Endometrial microvascular endothelial cells (primary cell): ENCODE results near the gene PI4KA. TPM values are rescaled to one million over a fixed set of nuclear protein-coding genes. Genes with fewer than 3 reads are reported as not detected.
"Not testable (repeated sequence)": the region's sequence is repeated elsewhere in the genome, so short reads cannot be mapped to it uniquely, and the experiment has no call there.

Source experiments
- in situ Hi-C: cut with HindIII; loops from 2 replicates; pipeline ENCODE4 v1.10.0; 2017; ENCODE audit warnings: low sequenced_read_pairs, low pct_unique_long_range_greater_than_20kb; ENCODE audit errors: inconsistent ontology term
- total RNA-seq: library from RNA; depleted of rRNA; stranded (reverse); fragments of >200 nt; gene quantifications from one replicate; pipeline ENCODE4 v1.2.3, GENCODE V29; 2015; ENCODE audit errors: inconsistent ontology term

The PI4KA gene
- total RNA-seq, result 52.4 TPM

GRCh38 chr22:20858615-20859416, at the start of gene PI4KA, which contains the start of gene SNAP29:
TSS of gene PI4KA (minus strand) at chr22:20858811. CDS start at chr22:20858725, 86 bp downstream.
TSS of gene SNAP29 (plus strand) at chr22:20859007. CDS start at chr22:20859111, 104 bp downstream.
- in situ Hi-C loops, result no loop called here

GRCh38 chr22:20906387-20906767, 47.8 kb upstream of the PI4KA start:
- in situ Hi-C loops, result no loop called here

DNA sequence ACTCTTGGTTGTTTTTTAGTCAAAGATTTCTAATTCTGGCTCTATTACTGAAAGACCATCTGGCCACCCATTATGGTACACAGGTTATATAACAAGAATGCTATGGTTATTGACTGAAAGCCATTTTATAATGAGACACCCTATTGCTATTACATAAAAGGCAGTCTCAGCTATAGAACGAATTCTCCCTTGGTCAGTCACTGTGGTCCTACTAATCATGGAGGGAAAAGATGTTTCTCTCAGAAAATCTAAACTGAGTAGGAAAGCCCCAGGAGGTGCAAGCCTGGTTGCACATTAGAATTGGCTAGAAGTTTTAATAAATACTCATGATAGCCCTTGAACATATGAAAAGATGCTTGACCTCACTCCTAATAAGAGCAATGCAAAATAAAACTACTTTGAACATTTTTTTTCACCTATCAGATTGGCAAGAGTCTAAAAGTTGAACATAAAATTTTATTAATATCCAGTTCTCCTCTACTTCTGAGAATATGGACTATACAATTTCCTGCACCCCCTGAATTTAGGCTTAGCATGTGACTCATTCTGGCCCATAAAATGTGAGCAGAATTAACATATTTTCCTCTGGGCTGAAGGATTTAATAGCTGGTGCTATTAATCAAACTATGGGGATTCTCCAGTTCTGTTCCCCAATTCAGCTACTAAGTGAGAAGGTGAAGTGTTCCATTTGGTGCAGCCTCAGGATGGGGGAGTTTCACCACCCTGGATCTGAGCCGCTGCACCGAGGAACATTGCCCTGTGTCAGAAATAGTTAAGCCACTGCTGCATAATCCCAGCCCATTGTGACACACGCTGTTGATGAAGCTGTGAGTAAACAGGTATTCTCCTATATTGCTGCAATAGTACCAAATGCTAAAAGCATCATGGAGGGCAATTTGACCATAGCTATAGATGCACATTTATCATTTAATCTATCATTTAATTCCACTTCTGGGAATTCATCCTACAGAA, 47.1 kb upstream of the PI4KA start:
- in situ Hi-C loops, result no loop called here

- in situ Hi-C loops, result no loop called here
Measured at GRCh38 chr22:20904980-20905355, 46.4 kb upstream of the PI4KA start.

DNA sequence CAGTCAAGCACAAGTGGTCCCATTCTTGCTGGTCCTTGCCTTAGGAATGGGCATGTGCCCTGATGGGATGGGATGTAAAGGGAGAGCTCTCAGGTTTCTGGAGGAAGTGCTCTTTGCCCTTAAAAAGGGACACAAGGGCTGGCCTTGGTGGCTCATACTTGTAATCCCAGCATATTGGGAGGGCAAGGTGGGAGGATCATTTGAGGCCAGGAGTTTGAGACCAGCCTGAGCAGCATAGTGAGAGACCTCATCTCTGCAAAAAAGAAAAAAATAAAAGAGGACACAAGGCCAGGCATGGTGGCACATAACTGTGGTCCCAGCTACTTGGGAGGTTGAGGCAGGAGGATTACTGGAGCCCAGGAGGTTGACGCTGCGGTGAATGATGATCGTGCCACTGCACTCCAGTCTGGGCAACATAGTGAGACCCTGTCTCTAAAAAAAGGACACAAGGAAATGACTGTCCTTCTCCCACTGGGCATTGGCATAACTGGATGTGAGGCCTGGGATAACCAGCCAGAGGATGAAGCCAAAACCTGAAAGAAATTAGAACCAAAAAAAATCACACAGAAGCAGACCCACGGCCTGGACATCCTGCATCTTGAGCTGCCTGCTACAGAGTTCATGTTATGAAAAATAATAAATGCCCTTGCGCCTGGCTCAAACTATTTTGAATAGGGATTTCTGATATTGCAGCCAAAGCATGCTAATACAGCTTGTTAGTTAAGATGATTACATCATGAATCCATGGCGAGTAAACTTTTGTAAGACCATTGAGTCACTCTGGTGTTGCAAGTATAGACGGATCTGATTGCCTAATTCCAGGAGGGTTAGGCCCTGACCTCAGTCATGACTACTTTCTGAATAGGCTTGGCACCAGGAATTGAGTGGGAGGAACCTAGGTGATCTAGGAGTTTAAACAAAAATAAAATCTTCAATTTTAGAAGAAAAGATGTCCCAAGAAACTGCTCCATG, 45.7 kb upstream of the PI4KA start:
- in situ Hi-C loops, result no loop called here

DNA sequence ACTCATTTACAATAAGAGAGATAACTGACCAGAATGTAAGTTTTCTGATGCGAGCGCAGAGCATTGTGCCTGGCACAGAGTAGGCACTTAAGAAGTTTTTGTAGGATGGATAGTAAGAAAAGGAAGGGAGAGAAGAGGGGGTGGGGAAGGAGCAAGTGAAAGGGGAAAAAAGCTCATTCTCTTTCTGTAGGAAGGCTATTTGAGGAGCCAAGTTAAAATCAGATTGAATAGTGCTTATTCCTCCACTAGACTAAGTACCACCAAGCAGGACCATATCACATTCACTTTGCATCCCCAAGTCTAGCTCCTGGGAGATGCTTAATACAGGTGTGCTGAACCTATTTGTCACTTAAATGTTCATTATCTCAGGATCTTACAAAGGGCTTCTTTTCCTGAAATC, 44.5 kb upstream of the PI4KA start:
- in situ Hi-C loops, result no loop called here

GRCh38 chr22:20901093-20902033, 42.8 kb upstream of the PI4KA start:
- in situ Hi-C loops, result not testable (repeated sequence)

DNA sequence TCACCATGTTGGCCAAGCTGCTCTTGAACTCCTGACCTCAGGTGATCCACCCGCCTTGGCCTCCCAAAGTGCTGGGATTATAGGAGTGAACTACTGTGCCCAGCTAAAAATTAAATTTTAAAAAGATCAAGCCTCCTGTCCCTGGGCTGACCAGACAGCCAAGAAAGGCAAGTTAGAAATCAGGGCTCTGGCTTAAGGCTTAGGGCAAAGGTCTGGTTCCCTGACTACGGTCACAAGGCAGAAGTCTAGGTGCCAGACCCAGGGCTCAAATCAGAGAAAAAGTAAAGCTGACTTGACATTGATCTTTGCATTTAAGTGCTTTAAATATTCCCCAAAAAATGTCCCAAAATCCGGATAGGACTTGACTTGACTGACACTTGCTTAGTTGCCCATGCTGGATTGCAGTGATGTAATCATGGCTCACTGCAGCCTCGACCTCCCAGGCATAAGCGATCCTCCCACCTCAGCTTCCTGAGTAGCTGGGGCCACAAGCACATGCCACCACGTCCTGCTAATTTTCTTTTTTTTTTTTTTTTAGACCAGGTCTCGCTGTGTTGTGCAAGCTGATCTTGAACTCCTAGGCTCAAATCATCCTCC, 41.3 kb upstream of the PI4KA start:
- in situ Hi-C loops, result no loop called here

- in situ Hi-C loops, result not testable (repeated sequence)
Measured at GRCh38 chr22:20897737-20898136, 39.1 kb upstream of the PI4KA start.

DNA sequence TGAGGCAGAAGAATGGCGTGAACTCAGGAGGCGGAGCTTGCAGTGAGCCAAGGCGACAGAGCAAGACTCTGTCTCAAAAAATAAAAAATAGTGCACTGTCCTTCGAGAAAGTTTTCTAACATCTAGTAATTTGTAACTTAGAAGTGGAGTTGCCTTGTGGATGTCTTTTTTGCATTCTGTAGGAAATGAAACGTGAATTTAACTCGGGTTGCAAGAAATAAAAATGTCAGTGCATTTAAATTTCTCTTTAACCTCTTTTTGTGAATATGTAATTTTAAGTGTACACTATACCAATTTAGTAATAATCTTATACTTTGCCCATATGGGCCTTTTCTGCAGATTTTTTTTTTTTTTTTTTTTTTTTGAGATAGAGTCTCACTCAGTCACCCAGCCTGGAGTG, 32.4 kb upstream of the PI4KA start:
- in situ Hi-C loops, result no loop called here

- in situ Hi-C loops, result no loop called here
Measured at GRCh38 chr22:20889904-20890540, 31.4 kb upstream of the PI4KA start.

- in situ Hi-C loops, result no loop called here
Measured at GRCh38 chr22:20889025-20889704, 30.6 kb upstream of the PI4KA start.

DNA sequence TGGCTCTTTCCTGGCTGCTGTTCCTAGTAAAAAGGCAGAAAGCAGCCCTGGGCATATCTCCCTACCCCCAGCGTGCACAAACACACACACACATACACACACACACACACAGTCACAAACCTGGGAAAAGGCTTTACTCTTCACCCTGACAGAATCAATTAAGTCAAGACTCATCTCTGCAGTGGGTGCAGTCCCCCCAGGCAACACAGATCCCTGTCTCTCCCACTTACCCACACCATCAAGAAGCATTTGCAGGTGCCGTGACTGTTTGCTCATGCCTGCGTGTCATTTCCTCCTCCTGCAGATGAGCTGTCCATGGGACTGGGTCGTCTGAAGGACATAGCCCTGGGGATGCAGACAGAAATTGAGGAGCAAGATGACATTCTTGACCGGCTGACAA, 28.8 kb upstream of the PI4KA start:
- in situ Hi-C loops, result no loop called here

DNA sequence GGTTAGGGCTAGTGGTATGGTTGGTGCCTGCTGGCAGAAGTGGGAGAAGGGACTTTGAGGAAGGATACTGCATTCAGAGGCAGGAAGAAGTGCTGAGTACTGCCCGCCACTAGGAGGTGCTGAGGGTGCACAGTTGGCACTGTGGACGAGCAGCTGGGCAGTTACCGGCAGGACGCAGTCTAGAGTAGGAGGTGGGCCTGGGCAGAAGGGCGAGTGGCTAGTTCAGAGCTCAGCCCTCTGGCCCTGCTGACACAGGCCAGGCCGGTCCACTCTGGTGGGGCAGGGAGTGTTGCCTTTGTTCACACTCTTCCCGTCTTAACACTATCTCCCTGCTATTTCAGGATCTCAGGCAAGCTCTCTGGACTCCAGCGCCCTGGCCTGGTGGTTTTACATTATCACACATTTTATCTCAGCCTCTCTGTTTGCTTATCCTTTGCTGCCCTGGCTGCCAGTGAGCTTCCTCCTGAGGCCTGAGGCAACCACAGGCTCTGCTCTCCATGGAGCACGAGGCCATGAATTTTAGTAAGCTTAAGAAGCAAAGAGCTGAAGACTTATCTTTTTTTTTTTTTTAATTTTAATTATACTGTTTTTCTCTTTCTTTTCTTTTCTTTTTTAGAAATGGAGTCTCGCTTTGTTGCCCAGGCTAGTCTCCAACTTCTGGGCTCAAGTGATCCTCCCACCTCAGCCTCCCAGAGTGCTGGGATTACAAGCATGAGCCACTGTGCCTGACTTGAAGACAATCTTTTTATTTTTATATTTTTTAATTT, 27.1 kb upstream of the PI4KA start:
- in situ Hi-C loops, result no loop called here

DNA sequence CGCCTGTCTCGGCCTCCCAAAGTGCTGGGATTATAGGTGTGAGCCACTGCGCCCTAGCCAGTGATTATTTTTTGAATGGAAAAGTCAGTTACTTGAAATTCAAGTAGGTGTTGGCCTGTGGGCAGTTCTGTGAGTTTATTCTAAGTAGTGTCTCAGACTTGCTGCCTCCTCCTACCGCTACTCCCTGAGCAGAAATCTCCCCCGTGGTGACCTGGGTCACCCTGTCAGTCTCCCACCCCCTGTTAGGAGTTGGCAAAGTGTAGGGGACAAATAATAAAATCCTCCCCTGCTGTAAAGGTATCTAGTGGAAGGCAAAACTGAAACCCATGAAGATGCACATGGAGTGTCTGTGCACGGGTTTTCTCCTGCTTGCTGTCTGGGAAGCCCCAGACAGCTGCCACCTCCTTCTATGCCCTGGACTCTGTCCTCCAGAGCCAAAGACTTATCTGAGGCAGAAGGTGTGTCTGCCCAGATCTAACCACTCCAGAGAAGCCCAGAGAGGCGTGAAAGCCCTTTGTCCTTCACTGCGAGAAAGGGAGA, 26.5 kb upstream of the PI4KA start:
- in situ Hi-C loops, result no loop called here
